SK-N-MC (cell line): ENCODE data around the gene C12orf42.

Source experiments
- EZH2 ChIP-seq: fragments of 200-600 bp; sonication (generic); IDR thresholded peaks from one replicate; pipeline ENCODE4 v1.6.1; 2017; ENCODE audit warnings: antibody characterized with exemption
- POLR2AphosphoS5 ChIP-seq: IDR thresholded peaks from 2 replicates; pipeline ENCODE4 v1.6.1; 2012; ENCODE audit warnings: mild to moderate bottlenecking, low read depth, low read length, borderline replicate concordance

- TF ChIP-seq EZH2 (no peak), POLR2AphosphoS5 (no peak)
These were observed 185.1 kb downstream of the C12orf42 start for GRCh38 chr12:103310546-103311270.
